Osteocyte (in vitro differentiated cells): ENCODE measurements around the gene TMEM63C. TPM values are rescaled to one million over a fixed set of nuclear protein-coding genes. Genes with fewer than 3 reads are reported as not detected.

Experiments used
- microRNA-seq: library from miRNA; unstranded; fragments of <30 nt; microRNA quantifications from one replicate; pipeline ENCODE4 v1.1.0, GENCODE V29; 2020; ENCODE audit not compliant: unreplicated experiment
- total RNA-seq: library from RNA; stranded (reverse); gene quantifications from 2 replicates; pipeline ENCODE4 v1.2.1, GENCODE V29; 2021

TMEM63C gene
- total RNA-seq, 1 donor from 2014 or later: 0.11 TPM

Small RNA genes lying within 50 kb of the gene (microRNA-seq; reads per million reads assigned to microRNA genes)
- not detected for gene MIR1260A

Other genes with a start within 250 kb of the TMEM63C start
- 107 and 120 TPM in 2 replicates for gene IRF2BPL, start 153.1 kb upstream of the TMEM63C start, total RNA-seq
- 12.4 and 12.7 TPM in 2 replicates for gene CIPC, start 83.5 kb upstream of the TMEM63C start, total RNA-seq
- 0.10 and 0.16 TPM in 2 replicates for gene ZDHHC22, start 40.0 kb upstream of the TMEM63C start, total RNA-seq
- not detected in 2 replicates for gene NGB, start 89.4 kb downstream of the TMEM63C start, total RNA-seq
- 29.2 and 32.4 TPM in 2 replicates for gene POMT2, start 139.1 kb downstream of the TMEM63C start, total RNA-seq
- 15.8 and 16.6 TPM in 2 replicates for gene GSTZ1, start 139.2 kb downstream of the TMEM63C start, total RNA-seq
- gene TMED8, start 195.3 kb downstream of the TMEM63C start, total RNA-seq: 10.0 and 10.9 TPM in 2 replicates
- 1.9 and 2.2 TPM in 2 replicates for gene SAMD15, start 195.6 kb downstream of the TMEM63C start, total RNA-seq
- gene NOXRED1, start 241.7 kb downstream of the TMEM63C start, total RNA-seq: 0.35 and 0.84 TPM in 2 replicates